ENCODE data around the gene VWA8. TPM values are rescaled to one million over a fixed set of nuclear protein-coding genes. Genes with fewer than 3 reads are reported as not detected.
"Not testable (repeated sequence)": the region's sequence is repeated elsewhere in the genome, so short reads cannot be mapped to it uniquely, and the experiment has no call there.

VWA8 gene
- total RNA-seq, 4 donors from 2014 or later = 27.1 to 39.7 (median 30.4) TPM

DNA sequence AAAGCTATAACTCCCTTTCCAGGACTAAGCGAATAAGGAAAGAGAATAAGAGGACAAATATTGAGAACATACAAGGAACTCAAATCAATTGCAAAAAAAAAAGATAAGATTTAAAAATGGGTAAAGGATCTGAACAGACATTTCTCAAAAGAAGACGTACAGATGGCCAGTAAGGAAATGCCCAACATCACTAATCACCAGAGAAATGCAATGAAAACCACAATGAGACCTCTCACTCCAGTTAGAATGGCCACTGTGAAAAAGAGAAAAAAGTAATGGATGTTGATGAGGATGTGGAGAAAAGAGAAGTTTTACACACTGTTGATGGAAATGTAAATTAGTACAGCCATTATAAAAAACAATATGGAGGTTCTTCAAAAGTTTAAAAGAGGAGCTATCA lies 63.8 kb downstream of the VWA8 start:
- no peak for DNase-seq
- Histone ChIP-seq H3K4me3 (replicated peaks in 1 of 3) (no peak overlapping the region), H3K27me3 (no peaks in the 10 kb centered on the region), H3K9me3 (no peaks in the 10 kb centered on the region), H3K27ac (no peak overlapping the region), H3K4me1 (no peaks in the 10 kb centered on the region), H3K36me3 (no peaks in the 10 kb centered on the region)
- intact Hi-C loops (cut with DNase I) = no loop called here
- WGBS, 2 donors = 95 to 96% methylated on average over 2 of the region's 2 CpGs
- TF ChIP-seq POLR2A (IDR thresholded peaks at IDR 0.05) = no peak
- TF ChIP-seq, protein P1, sequence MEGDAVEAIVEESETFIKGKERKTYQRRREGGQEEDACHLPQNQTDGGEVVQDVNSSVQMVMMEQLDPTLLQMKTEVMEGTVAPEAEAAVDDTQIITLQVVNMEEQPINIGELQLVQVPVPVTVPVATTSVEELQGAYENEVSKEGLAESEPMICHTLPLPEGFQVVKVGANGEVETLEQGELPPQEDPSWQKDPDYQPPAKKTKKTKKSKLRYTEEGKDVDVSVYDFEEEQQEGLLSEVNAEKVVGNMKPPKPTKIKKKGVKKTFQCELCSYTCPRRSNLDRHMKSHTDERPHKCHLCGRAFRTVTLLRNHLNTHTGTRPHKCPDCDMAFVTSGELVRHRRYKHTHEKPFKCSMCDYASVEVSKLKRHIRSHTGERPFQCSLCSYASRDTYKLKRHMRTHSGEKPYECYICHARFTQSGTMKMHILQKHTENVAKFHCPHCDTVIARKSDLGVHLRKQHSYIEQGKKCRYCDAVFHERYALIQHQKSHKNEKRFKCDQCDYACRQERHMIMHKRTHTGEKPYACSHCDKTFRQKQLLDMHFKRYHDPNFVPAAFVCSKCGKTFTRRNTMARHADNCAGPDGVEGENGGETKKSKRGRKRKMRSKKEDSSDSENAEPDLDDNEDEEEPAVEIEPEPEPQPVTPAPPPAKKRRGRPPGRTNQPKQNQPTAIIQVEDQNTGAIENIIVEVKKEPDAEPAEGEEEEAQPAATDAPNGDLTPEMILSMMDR (IDR thresholded peaks at IDR 0.05) = no peak

DNA sequence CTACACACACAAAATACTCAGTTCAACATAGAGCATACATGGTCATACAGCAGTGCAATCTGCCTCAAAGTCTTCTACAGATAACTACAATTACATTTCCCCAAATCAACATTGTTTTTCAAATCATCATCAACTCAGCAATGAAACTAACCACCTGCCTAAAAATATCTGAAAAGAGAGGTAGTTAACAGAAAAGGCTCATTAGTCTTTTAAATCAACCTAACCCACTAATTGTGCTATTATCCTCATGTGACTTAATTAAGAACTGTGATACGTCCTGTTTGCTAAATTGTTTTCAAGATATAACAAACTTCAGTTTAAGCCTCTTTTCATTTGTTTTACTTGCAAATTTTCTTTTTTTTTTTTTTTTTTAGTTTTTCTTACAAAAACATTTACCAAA lies 65.4 kb downstream of the VWA8 start:
- Histone ChIP-seq H3K36me3 (no peaks in the 10 kb centered on the region), H3K4me1 (no peaks in the 10 kb centered on the region), H3K27ac (no peak overlapping the region), H3K27me3 (no peaks in the 10 kb centered on the region), H3K9me3 (no peaks in the 10 kb centered on the region), H3K4me3 (replicated peaks in 1 of 3) (no peak overlapping the region)
- intact Hi-C loops (cut with DNase I) = no loop called here
- WGBS, 2 donors = 88 to 95% methylated on average over 1 of the region's 1 CpG
- no peak for DNase-seq
- TF ChIP-seq POLR2A (IDR thresholded peaks at IDR 0.05) = no peak
- TF ChIP-seq, protein P1 (IDR thresholded peaks at IDR 0.05) = no peak

DNA sequence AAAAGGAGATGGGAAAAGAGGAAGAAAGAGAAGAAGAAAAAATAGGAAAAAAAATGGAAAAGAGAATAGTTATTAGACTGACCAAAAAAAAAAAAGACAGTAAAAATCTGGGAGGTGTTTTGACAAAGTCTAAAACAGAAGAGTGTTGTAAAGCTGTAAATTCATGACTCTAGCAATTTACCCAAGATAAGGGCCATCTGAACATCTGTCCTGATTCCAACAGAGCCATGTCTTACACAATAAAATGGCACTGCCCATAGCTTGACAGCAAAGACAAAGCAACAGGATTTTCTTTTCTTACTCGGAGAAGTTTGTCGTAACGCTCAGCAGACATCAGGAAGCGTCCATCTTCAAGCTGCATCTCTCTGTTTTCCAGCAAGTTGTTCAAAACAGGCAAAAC lies 69.8 kb downstream of the VWA8 start:
- Histone ChIP-seq H3K9me3 (no peaks in the 10 kb centered on the region), H3K27me3 (no peaks in the 10 kb centered on the region), H3K4me1 (no peaks in the 10 kb centered on the region), H3K4me3 (replicated peaks in 1 of 3) (no peak overlapping the region), H3K36me3 (no peaks in the 10 kb centered on the region), H3K27ac (no peak overlapping the region)
- 93 to 95% methylated on average over 4 of the region's 4 CpGs for WGBS, 2 donors
- DNase-seq = no peak
- TF ChIP-seq, protein P1 (IDR thresholded peaks at IDR 0.05) = no peak
- TF ChIP-seq POLR2A (IDR thresholded peaks at IDR 0.05) = no peak
- intact Hi-C loops (cut with DNase I) = no loop called here

DNA sequence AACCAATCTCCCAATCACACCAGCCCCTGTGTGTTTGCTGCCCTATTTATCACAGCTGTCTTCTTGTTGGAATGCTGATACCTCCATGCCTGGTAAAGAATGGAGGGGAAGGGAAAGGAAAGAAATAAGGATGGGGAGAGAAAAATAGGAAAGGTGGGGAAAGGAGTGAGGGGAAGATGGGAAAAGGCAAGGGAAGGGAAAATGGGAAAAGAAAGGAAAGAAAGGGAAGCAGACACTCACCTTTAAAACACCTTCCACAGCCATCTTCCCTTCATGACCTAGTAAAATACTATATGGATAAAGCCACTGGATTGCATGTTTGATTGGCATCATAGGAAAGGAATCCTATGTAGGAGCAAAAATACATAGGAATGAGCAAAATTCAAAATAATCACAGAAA lies 77.8 kb downstream of the VWA8 start:
- no peaks in the 10 kb centered on the region for H3K9me3 ChIP-seq
- intact Hi-C loops (cut with DNase I) = no loop called here
- TF ChIP-seq POLR2A (IDR thresholded peaks at IDR 0.05) = no peak
- TF ChIP-seq, protein P1 (IDR thresholded peaks at IDR 0.05) = no peak

DNA sequence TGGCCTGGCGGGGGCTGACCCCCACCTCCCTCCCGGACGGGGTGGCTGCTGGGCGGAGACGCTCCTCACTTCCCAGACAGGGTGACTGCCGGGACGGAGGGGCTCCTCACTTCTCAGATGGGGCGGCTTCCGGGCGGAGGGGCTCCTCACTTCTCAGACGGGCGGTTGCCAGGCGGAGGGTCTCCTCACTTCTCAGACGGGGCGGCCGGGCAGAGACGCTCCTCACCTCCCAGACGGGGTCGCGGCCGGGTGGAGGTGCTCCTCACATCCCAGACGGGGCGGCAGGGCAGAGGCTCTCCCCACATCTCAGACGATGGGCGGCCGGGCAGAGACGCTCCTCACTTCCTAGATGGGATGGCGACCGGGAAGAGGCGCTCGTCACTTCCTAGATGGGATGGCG lies 79.0 kb downstream of the VWA8 start:
- DNase-seq; H3K27me3 ChIP-seq; H3K4me3 ChIP-seq (replicated peaks in 1 of 3); H3K36me3 ChIP-seq; H3K27ac ChIP-seq; H3K9me3 ChIP-seq; intact Hi-C loops (cut with DNase I); H3K4me1 ChIP-seq: not testable (repeated sequence)
- WGBS, 2 donors = 98% methylated on average over 15 of the region's 32 CpGs; no CpG with 5 or more reads in 1 of the 2 donors

More for the DNA sequence above, 77.8 kb downstream of the VWA8 start:
- Histone ChIP-seq H3K27ac (no peak overlapping the region), H3K27me3 (no peaks in the 10 kb centered on the region), H3K4me3 (replicated peaks in 1 of 3) (no peak overlapping the region), H3K4me1 (no peaks in the 10 kb centered on the region), H3K36me3 (peaks cover 0 to 6% of the 10 kb centered on the region in 2 donors)
- DNase-seq = no peak

DNA sequence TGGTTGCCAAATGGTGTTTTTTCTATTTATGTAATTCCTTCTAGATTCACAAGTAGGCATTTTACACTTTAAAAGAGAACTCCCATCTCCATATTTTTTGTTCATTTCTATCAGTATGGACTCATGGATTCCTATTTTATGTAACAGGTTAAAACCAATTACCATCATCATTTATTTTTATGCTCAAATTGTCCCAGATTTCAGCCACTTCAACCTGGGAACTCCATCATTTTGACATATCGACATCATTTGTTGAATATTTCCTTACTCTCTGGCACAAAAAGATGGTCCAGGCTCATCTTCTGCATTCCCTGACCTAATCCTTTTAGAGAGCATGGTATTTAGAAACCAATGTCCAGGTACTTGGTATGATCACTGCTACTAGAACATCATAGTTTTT lies 79.9 kb downstream of the VWA8 start:
- Histone ChIP-seq H3K36me3 (peaks cover 0 to 6% of the 10 kb centered on the region in 2 donors), H3K4me1 (no peaks in the 10 kb centered on the region), H3K27ac (no peak overlapping the region), H3K27me3 (no peaks in the 10 kb centered on the region), H3K4me3 (replicated peaks in 1 of 3) (no peak overlapping the region), H3K9me3 (no peaks in the 10 kb centered on the region)
- TF ChIP-seq POLR2A (IDR thresholded peaks at IDR 0.05) = no peak
- TF ChIP-seq, protein P1 (IDR thresholded peaks at IDR 0.05) = no peak
- no peak for DNase-seq
- intact Hi-C loops (cut with DNase I) = no loop called here
- 95 to 96% methylated on average over 1 of the region's 1 CpG for WGBS, 2 donors

All from thyroid gland (tissue), 4 donors.